ENCODE results near the gene FCAR.

DNA sequence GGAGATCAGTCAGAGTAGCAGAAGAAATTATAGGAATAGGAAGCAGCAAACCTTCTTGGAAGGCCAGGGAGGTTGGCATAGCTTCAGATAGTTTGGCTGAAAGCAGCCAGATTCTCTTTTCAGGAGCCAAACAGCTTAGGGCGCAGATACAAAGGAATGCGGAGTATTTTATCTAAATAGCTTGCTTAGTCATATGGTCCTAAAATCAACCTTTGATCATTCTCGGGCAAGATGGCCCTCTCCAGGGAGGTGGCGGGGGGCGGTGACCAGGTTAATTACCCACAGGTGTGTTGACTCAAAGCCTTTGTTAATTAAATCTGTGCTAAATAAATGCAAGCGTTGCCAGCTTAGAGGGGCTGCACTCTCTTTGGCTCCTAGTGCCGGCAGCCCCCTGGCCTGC, 19.4 kb downstream of the FCAR start:
- TF ChIP-seq JUND (IDR thresholded peaks at IDR 0.05) (no peak), RCOR1 (IDR thresholded peaks at IDR 0.05; ENCODE audit: low read length) (no peak), GABPA (IDR thresholded peaks at IDR 0.05; ENCODE audit: low read depth) (no peak), RXRA (IDR thresholded peaks at IDR 0.05; ENCODE audit: borderline replicate concordance, low read depth) (no peak), POLR2AphosphoS5 (IDR thresholded peaks at IDR 0.05; ENCODE audit: low read depth, low read length) (no peak), EZH2phosphoT487 (IDR thresholded peaks at IDR 0.05; ENCODE audit: borderline replicate concordance, low read depth) (no peak), MXI1 (IDR thresholded peaks at IDR 0.05; ENCODE audit: low read depth, low read length) (no peak), RFX5 (IDR thresholded peaks at IDR 0.05; ENCODE audit: low read length) (no peak), EP300 (IDR thresholded peaks at IDR 0.05; ENCODE audit: borderline replicate concordance in 1 of 2, low read depth in 1 of 2, low read length in 1 of 2) (no peak)
- TF ChIP-seq, protein P1, sequence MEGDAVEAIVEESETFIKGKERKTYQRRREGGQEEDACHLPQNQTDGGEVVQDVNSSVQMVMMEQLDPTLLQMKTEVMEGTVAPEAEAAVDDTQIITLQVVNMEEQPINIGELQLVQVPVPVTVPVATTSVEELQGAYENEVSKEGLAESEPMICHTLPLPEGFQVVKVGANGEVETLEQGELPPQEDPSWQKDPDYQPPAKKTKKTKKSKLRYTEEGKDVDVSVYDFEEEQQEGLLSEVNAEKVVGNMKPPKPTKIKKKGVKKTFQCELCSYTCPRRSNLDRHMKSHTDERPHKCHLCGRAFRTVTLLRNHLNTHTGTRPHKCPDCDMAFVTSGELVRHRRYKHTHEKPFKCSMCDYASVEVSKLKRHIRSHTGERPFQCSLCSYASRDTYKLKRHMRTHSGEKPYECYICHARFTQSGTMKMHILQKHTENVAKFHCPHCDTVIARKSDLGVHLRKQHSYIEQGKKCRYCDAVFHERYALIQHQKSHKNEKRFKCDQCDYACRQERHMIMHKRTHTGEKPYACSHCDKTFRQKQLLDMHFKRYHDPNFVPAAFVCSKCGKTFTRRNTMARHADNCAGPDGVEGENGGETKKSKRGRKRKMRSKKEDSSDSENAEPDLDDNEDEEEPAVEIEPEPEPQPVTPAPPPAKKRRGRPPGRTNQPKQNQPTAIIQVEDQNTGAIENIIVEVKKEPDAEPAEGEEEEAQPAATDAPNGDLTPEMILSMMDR (IDR thresholded peaks at IDR 0.05), result no peak
- TF ChIP-seq, protein P2, sequence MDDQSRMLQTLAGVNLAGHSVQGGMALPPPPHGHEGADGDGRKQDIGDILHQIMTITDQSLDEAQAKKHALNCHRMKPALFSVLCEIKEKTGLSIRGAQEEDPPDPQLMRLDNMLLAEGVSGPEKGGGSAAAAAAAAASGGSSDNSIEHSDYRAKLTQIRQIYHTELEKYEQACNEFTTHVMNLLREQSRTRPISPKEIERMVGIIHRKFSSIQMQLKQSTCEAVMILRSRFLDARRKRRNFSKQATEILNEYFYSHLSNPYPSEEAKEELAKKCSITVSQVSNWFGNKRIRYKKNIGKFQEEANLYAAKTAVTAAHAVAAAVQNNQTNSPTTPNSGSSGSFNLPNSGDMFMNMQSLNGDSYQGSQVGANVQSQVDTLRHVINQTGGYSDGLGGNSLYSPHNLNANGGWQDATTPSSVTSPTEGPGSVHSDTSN (IDR thresholded peaks at IDR 0.05), result no peak
- TF ChIP-seq, protein P3, sequence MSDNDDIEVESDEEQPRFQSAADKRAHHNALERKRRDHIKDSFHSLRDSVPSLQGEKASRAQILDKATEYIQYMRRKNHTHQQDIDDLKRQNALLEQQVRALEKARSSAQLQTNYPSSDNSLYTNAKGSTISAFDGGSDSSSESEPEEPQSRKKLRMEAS (IDR thresholded peaks at IDR 0.05; ENCODE audit: low read depth), result no peak
